Measurements from ENCODE around the gene CLDN12. TPM values are rescaled to one million over a fixed set of nuclear protein-coding genes. Genes with fewer than 3 reads are reported as not detected.

CLDN12 gene
- total RNA-seq (1 to 10 TPM in 4 of 5 experiments, under 1 TPM in 1; 0.76 to 3.9 (median 2.0) TPM), polyA plus RNA-seq (under 1 TPM; 0.41 to 0.56 TPM), total RNA-seq (0.40 reads per million)

DNA sequence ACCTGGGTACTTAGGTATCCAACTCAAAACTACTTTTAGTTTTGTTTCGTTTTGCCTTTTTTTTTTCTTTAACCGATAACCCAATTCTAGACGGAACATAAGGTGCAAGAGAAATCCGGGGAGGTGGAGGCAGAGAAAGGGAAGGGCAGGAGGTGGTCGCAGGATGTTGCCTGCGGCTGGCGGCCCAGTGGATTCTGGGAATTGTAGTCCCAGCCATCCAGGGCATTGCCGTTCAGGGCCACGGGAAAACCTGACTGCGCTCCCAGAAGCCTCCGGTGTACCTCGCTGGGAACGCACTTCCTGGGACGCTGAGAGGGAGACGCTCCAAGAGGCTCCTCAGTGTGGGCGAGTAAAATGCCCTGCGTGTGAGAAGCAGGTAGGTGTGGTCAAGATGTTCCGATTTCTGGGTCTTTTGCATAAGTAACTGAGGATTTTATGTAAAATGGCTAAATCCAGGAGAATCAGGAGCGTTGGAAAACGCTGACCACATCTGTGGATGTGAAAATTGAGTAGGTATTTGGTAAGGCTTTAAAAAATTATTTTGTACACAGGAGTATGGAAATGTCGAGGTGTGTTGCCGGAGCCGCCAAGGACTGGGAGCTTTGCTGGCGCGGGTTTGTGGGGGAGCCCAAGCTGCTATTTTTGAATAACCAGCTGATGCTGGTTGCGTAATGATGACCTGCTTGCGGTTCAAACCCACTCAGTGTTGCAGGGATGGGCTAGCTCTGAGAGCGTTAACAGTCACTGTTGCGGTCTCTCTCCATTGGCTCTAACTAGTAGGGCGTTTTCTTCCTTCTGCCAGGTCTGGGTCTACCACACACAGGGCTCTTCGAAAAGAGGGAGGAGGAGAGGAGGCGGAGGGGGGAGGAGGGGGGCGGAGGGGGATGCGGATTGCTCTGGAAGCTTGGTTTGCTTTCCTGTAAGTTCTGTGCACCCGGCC is at the start of gene CLDN12:
TSS of gene CLDN12 (plus strand) at position 288 of the 940 bp plus-strand sequence. CDS start 9,216 bp downstream, outside the sequence.
- Histone ChIP-seq H3K4me3 (ENCODE audit: low read length) (peak within 1 kb of the TSS; percentile 81), H3K36me3 (ENCODE audit: control insufficient read depth in 2 of 3, insufficient read depth in 3 of 3, low read length in 3 of 3) (no peaks in the 10 kb centered on the region), H3K27ac (ENCODE audit: low read depth, low read length) (peak within 1 kb of the TSS; percentile 73), H3K9me3 (ENCODE audit: control insufficient read depth in 2 of 3, low read length in 3 of 3) (no peaks in the 10 kb centered on the region), H3K27me3 (ENCODE audit: control insufficient read depth in 2 of 2, insufficient read depth in 2 of 2, low read length in 2 of 2) (no peaks in the 10 kb centered on the region), H3K4me1 (ENCODE audit: control insufficient read depth in 2 of 2, insufficient read depth in 2 of 2, low read length in 2 of 2) (peaks cover 0 to 6% of the 10 kb centered on the region in 2 donors)
- Mint-ChIP-seq H3K27ac (peak within 1 kb of the TSS; percentile 62 to 96 (median 94)), H3K4me3 (peak within 1 kb of the TSS; percentile 90 to 98 (median 94)), H3K9me3 (peaks cover 4 to 23% (median 11%) of the 10 kb centered on the region in 11 donors), H3K27me3 (peaks cover 0 to 18% (median 0%) of the 10 kb centered on the region in 5 donors), H3K4me1 (peaks cover 0 to 24% (median 18%) of the 10 kb centered on the region in 7 donors), H3K36me3 (peaks cover 0 to 8% (median 2%) of the 10 kb centered on the region in 5 donors)
- intact Hi-C loops (cut with micrococcal nuclease), result loop anchor here (1.0 to 10.0 kb wide), 6 partner anchors 14 to 799 kb away; partner anchors contain the start of genes CFAP69 (in 2 of the 2) and GTPBP10 (in 2 of the 2)
- DNase-seq (peak; percentile 30 to 91 (median 75)), ATAC-seq (peak; percentile 99)
- CTCF ChIA-PET, result interaction anchor here (0.6 kb wide), 2 partner anchors 98 to 251 kb away, joined by 3 read pairs; no protein-coding TSS in a partner anchor
- POLR2A ChIA-PET, result interaction anchor here (0.7 kb wide), 1 partner anchor 28 kb away, joined by 3 read pairs; no protein-coding TSS in a partner anchor

DNA sequence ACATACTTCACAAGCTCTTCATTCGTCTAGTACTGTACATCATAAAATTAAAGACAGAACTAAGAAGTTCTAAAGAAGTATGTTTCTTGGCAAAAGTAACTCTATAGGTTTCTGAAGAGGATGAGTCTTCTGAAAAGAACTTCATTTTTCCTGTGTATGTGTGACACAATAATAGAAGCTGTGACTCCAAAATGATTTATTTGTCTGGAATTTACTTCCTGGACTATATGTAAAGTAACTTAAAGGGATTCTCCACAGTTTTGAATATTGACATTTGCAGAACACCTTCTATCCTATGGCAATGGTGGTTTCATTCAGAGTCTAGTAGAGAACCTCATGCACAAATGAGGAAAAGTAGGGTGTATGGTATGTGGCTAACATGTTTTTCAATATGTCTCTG is 19.8 kb upstream of the CLDN12 start:
- Mint-ChIP-seq H3K36me3 (peaks cover 12 to 70% (median 63%) of the 10 kb centered on the region in 5 donors), H3K27ac (no peak overlapping the region), H3K9me3 (no peaks in the 10 kb centered on the region), H3K27me3 (no peaks in the 10 kb centered on the region), H3K4me3 (no peak overlapping the region), H3K4me1 (peaks cover 0 to 6% (median 0%) of the 10 kb centered on the region in 7 donors)
- ChIA-PET CTCF (no interaction called here), POLR2A (no interaction called here)
- intact Hi-C loops (cut with micrococcal nuclease), result loop anchor here in 1 of 2 donors (2.0 kb wide), 1 partner anchor 19 kb away; the partner anchor contains the start of gene CLDN12
- ATAC-seq, result no peak
- Histone ChIP-seq H3K27ac (ENCODE audit: low read depth, low read length) (no peak overlapping the region), H3K4me1 (ENCODE audit: control insufficient read depth in 2 of 2, insufficient read depth in 2 of 2, low read length in 2 of 2) (no peaks in the 10 kb centered on the region), H3K27me3 (ENCODE audit: control insufficient read depth in 2 of 2, insufficient read depth in 2 of 2, low read length in 2 of 2) (no peaks in the 10 kb centered on the region), H3K36me3 (ENCODE audit: control insufficient read depth in 2 of 3, insufficient read depth in 3 of 3, low read length in 3 of 3) (peaks cover 0 to 44% (median 4%) of the 10 kb centered on the region in 3 experiments), H3K9me3 (ENCODE audit: control insufficient read depth in 2 of 3, low read length in 3 of 3) (no peaks in the 10 kb centered on the region), H3K4me3 (ENCODE audit: low read length) (no peak overlapping the region)
- no peak for DNase-seq

GRCh38 chr7:90383861-90384260 is 19.4 kb upstream of the CLDN12 start:
- H3K4me3 Mint-ChIP-seq, result no peak overlapping the region
- Histone ChIP-seq H3K27ac (ENCODE audit: low read depth, low read length) (no peak overlapping the region), H3K4me3 (ENCODE audit: low read length) (no peak overlapping the region), H3K36me3 (ENCODE audit: control insufficient read depth in 2 of 3, insufficient read depth in 3 of 3, low read length in 3 of 3) (peaks cover 0 to 43% (median 4%) of the 10 kb centered on the region in 3 experiments), H3K27me3 (ENCODE audit: control insufficient read depth in 2 of 2, insufficient read depth in 2 of 2, low read length in 2 of 2) (no peaks in the 10 kb centered on the region), H3K9me3 (ENCODE audit: control insufficient read depth in 2 of 3, low read length in 3 of 3) (no peaks in the 10 kb centered on the region), H3K4me1 (ENCODE audit: control insufficient read depth in 2 of 2, insufficient read depth in 2 of 2, low read length in 2 of 2) (no peaks in the 10 kb centered on the region)
- ChIA-PET POLR2A (no interaction called here), CTCF (no interaction called here)
- DNase-seq (no peak), ATAC-seq (no peak)
- no peaks in the 10 kb centered on the region for H3K27me3 Mint-ChIP-seq
- H3K4me1 Mint-ChIP-seq, result peaks cover 0 to 6% (median 0%) of the 10 kb centered on the region in 7 donors
- intact Hi-C loops (cut with micrococcal nuclease), result loop anchor here in 1 of 2 donors (2.0 kb wide), 1 partner anchor 19 kb away; the partner anchor contains the start of gene CLDN12
- H3K27ac Mint-ChIP-seq, result no peak overlapping the region
- H3K36me3 Mint-ChIP-seq, result peaks cover 10 to 67% (median 60%) of the 10 kb centered on the region in 5 donors
- H3K9me3 Mint-ChIP-seq, result no peaks in the 10 kb centered on the region

- Mint-ChIP-seq H3K9me3 (no peaks in the 10 kb centered on the region), H3K4me1 (peaks cover 0 to under 1% (median 0%) of the 10 kb centered on the region in 7 donors), H3K4me3 (no peak overlapping the region), H3K27me3 (no peaks in the 10 kb centered on the region), H3K27ac (no peak overlapping the region), H3K36me3 (peaks cover 6 to 64% (median 54%) of the 10 kb centered on the region in 5 donors)
- intact Hi-C loops (cut with micrococcal nuclease), result no loop called here
- no peak for DNase-seq
- H3K9me3 ChIP-seq (ENCODE audit: control insufficient read depth in 2 of 3, low read length in 3 of 3), result no peaks in the 10 kb centered on the region
- H3K4me1 ChIP-seq (ENCODE audit: control insufficient read depth in 2 of 2, insufficient read depth in 2 of 2, low read length in 2 of 2), result no peaks in the 10 kb centered on the region
- ATAC-seq, result no peak
- no peak overlapping the region for H3K27ac ChIP-seq (ENCODE audit: low read depth, low read length)
- H3K27me3 ChIP-seq (ENCODE audit: control insufficient read depth in 2 of 2, insufficient read depth in 2 of 2, low read length in 2 of 2), result no peaks in the 10 kb centered on the region
- ChIA-PET POLR2A (no interaction called here), CTCF (no interaction called here)
- peaks cover 0 to 37% (median 4%) of the 10 kb centered on the region in 3 experiments for H3K36me3 ChIP-seq (ENCODE audit: control insufficient read depth in 2 of 3, insufficient read depth in 3 of 3, low read length in 3 of 3)
- H3K4me3 ChIP-seq (ENCODE audit: low read length), result no peak overlapping the region
These were observed 18.8 kb upstream of the CLDN12 start for GRCh38 chr7:90384433-90384832.

- Histone ChIP-seq H3K9me3 (ENCODE audit: control insufficient read depth in 2 of 3, low read length in 3 of 3) (no peaks in the 10 kb centered on the region), H3K4me3 (ENCODE audit: low read length) (no peak overlapping the region), H3K27ac (ENCODE audit: low read depth, low read length) (no peak overlapping the region), H3K4me1 (ENCODE audit: control insufficient read depth in 2 of 2, insufficient read depth in 2 of 2, low read length in 2 of 2) (no peaks in the 10 kb centered on the region), H3K36me3 (ENCODE audit: control insufficient read depth in 2 of 3, insufficient read depth in 3 of 3, low read length in 3 of 3) (peaks cover 0 to 27% (median 0%) of the 10 kb centered on the region in 3 experiments), H3K27me3 (ENCODE audit: control insufficient read depth in 2 of 2, insufficient read depth in 2 of 2, low read length in 2 of 2) (no peaks in the 10 kb centered on the region)
- peaks cover 4 to 56% (median 44%) of the 10 kb centered on the region in 5 donors for H3K36me3 Mint-ChIP-seq
- CTCF ChIA-PET, result no interaction called here
- H3K4me3 Mint-ChIP-seq, result no peak overlapping the region
- H3K4me1 Mint-ChIP-seq, result peaks cover 0 to 2% (median 0%) of the 10 kb centered on the region in 7 donors
- H3K9me3 Mint-ChIP-seq, result peaks cover 0 to 14% (median 6%) of the 10 kb centered on the region in 11 donors
- H3K27me3 Mint-ChIP-seq, result no peaks in the 10 kb centered on the region
- POLR2A ChIA-PET, result interaction anchor here (0.6 kb wide), 1 partner anchor 94 kb away, joined by 5 read pairs; no protein-coding TSS in a partner anchor
- H3K27ac Mint-ChIP-seq, result no peak overlapping the region
- ATAC-seq (no peak), DNase-seq (no peak)
- intact Hi-C loops (cut with micrococcal nuclease), result no loop called here
These were observed 15.6 kb upstream of the CLDN12 start for GRCh38 chr7:90387470-90388240.

- Histone ChIP-seq H3K36me3 (ENCODE audit: control insufficient read depth in 2 of 3, insufficient read depth in 3 of 3, low read length in 3 of 3) (peaks cover 0 to under 1% (median 0%) of the 10 kb centered on the region in 3 experiments), H3K27me3 (ENCODE audit: control insufficient read depth in 2 of 2, insufficient read depth in 2 of 2, low read length in 2 of 2) (no peaks in the 10 kb centered on the region), H3K27ac (ENCODE audit: low read depth, low read length) (no peak overlapping the region), H3K4me3 (ENCODE audit: low read length) (no peak overlapping the region), H3K9me3 (ENCODE audit: control insufficient read depth in 2 of 3, low read length in 3 of 3) (peaks cover 0 to 3% (median 0%) of the 10 kb centered on the region in 3 experiments), H3K4me1 (ENCODE audit: control insufficient read depth in 2 of 2, insufficient read depth in 2 of 2, low read length in 2 of 2) (no peaks in the 10 kb centered on the region)
- H3K4me3 Mint-ChIP-seq, result no peak overlapping the region
- H3K4me1 Mint-ChIP-seq, result peaks cover 0 to 2% (median 0%) of the 10 kb centered on the region in 7 donors
- peaks cover 2 to 39% (median 20%) of the 10 kb centered on the region in 11 donors for H3K9me3 Mint-ChIP-seq
- no peaks in the 10 kb centered on the region for H3K27me3 Mint-ChIP-seq
- intact Hi-C loops (cut with micrococcal nuclease), result no loop called here
- no peak overlapping the region for H3K27ac Mint-ChIP-seq
- ChIA-PET CTCF (no interaction called here), POLR2A (no interaction called here)
- DNase-seq, result no peak
- no peak for ATAC-seq
- peaks cover 0 to 37% (median 22%) of the 10 kb centered on the region in 5 donors for H3K36me3 Mint-ChIP-seq
These were observed 12.3 kb upstream of the CLDN12 start for GRCh38 chr7:90390926-90391325.
